SH-SY5Y (cell line): Measurements from ENCODE around the gene GGT7.

ENCODE experiments used
- GATA2 ChIP-seq: IDR thresholded peaks from 2 replicates; pipeline ENCODE4 v1.6.1; 2011; ENCODE audit warnings: mild to moderate bottlenecking, low read depth, low read length
- GATA3 ChIP-seq: IDR thresholded peaks from 2 replicates; pipeline ENCODE4 v1.6.1; 2011; ENCODE audit warnings: low read depth, mild to moderate bottlenecking, low read length, moderate library complexity

DNA sequence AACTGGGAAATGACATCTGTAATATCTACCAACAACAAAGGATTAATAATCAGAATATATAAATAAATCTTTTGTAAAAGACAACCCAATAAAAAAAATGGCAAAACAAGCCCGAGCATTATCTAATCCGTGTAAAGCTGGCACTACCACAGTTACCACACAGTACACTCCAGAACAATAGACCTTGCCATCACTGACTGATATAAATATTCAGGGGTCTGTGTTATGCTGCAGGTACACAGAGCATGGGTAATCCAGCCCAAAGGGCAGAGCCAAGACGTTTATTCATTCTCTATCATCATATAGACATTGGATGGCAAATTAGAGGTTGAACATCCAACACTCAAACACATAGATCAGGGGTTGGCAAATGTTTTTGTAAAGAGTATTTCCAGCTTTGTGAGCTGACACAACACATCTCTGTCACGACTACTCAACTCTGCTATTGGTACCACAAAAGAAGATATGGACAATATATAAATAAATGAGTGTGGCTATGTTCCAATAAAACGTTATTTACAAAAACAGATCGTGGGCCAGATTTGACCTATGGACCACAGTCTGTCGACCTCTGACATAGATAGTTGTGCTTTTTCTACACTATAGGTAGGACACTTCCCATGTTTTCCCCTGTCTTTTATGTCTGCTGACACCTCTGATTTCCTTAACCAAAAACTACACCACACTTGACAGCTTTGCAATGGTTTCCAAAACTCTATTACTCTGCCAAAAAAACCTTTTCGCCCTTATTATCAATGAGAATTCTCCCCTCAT lies 51.7 kb downstream of the GGT7 start:
- TF ChIP-seq GATA3, result no peak
- no peak for TF ChIP-seq GATA2
